ENCODE results near the gene ZNF184. TPM values are rescaled to one million over a fixed set of nuclear protein-coding genes. Genes with fewer than 3 reads are reported as not detected.
A peak's percentile ranks its signal among the peaks of the same experiment; 100 is the strongest.

ZNF184 gene
- total RNA-seq, 1 experiment from 2014 or later, result 7.1 TPM

- ATAC-seq (peak; percentile 62), DNase-seq (ENCODE audit: low spot score) (peak; percentile 77)
- Mint-ChIP-seq H3K27ac (no peak overlapping the region), H3K36me3 (no peaks in the 10 kb centered on the region), H3K4me1 (peaks cover 14% of the 10 kb centered on the region), H3K27me3 (ENCODE audit: low read depth) (peaks cover 3% of the 10 kb centered on the region; the same call in 1 of the 2 replicates), H3K4me3 (no peak overlapping the region), H3K9me3 (no peaks in the 10 kb centered on the region)
- POLR2A ChIA-PET, result interaction anchor here (0.8 to 1.1 kb wide), 4 partner anchors 16 to 340 kb away, joined by 3 to 4 read pairs (median 4); no protein-coding TSS in a partner anchor
- CTCF ChIA-PET, result interaction anchor here (0.7 to 1.2 kb wide), 6 partner anchors 20 to 293 kb away, joined by 3 to 4 read pairs (median 3); partner anchors contain the start of gene POM121L2
- TF ChIP-seq, protein P1, sequence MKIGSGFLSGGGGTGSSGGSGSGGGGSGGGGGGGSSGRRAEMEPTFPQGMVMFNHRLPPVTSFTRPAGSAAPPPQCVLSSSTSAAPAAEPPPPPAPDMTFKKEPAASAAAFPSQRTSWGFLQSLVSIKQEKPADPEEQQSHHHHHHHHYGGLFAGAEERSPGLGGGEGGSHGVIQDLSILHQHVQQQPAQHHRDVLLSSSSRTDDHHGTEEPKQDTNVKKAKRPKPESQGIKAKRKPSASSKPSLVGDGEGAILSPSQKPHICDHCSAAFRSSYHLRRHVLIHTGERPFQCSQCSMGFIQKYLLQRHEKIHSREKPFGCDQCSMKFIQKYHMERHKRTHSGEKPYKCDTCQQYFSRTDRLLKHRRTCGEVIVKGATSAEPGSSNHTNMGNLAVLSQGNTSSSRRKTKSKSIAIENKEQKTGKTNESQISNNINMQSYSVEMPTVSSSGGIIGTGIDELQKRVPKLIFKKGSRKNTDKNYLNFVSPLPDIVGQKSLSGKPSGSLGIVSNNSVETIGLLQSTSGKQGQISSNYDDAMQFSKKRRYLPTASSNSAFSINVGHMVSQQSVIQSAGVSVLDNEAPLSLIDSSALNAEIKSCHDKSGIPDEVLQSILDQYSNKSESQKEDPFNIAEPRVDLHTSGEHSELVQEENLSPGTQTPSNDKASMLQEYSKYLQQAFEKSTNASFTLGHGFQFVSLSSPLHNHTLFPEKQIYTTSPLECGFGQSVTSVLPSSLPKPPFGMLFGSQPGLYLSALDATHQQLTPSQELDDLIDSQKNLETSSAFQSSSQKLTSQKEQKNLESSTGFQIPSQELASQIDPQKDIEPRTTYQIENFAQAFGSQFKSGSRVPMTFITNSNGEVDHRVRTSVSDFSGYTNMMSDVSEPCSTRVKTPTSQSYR (CRISPR knock-in tag; IDR thresholded peaks at IDR 0.05), result no peak
- TF ChIP-seq HMGXB4 (CRISPR knock-in tag; IDR thresholded peaks at IDR 0.05) (peak; percentile 38), MYBL2 (CRISPR knock-in tag; IDR thresholded peaks at IDR 0.05) (0 out of 2 replicates have a peak, but pooled peaks have one; percentile 37), ZNF532 (CRISPR knock-in tag; IDR thresholded peaks at IDR 0.05; ENCODE audit: borderline replicate concordance) (no peak), SP1 (CRISPR knock-in tag; conservative IDR thresholded peaks at IDR 0.05) (peak; percentile 20; the same call in 1 of the 2 replicates), GABPB1 (CRISPR knock-in tag; IDR thresholded peaks at IDR 0.05) (0 out of 2 replicates have a peak, but pooled peaks have one; percentile 54)
- TF ChIP-seq, protein P2, sequence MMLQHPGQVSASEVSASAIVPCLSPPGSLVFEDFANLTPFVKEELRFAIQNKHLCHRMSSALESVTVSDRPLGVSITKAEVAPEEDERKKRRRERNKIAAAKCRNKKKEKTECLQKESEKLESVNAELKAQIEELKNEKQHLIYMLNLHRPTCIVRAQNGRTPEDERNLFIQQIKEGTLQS (CRISPR knock-in tag; conservative IDR thresholded peaks at IDR 0.05), result no peak
- TF ChIP-seq, protein P3, sequence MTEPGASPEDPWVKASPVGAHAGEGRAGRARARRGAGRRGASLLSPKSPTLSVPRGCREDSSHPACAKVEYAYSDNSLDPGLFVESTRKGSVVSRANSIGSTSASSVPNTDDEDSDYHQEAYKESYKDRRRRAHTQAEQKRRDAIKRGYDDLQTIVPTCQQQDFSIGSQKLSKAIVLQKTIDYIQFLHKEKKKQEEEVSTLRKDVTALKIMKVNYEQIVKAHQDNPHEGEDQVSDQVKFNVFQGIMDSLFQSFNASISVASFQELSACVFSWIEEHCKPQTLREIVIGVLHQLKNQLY (CRISPR knock-in tag; IDR thresholded peaks at IDR 0.05), result no peak
Measured at GRCh38 chr6:27479319-27480182, 6.6 kb upstream of the ZNF184 start.

DNA sequence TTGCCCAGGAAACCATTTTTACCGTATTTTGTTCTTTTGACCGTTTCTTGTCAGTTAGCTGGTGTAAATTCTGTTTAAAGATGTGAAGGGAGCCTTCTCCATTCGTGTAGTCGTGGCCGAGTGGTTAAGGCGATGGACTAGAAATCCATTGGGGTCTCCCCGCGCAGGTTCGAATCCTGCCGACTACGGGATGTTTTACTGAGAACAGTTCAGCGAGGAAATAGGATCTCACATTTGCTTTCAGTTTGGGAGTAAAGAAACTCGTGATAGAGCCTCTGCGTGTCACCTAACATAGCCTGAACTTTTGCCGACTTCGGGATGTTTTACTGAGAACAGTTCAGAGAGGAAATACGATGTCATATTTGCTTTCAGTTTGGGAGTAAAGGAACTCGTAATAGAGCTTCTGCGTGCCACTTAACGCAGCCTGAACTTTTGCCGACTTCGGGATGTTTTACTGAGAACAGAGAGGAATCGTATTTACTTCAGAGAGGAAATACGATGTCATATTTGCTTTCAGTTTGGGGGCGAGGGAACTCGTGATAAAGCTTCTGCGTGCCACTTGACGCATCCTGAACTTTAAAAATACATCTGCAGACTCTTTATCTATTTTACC lies 5.9 kb upstream of the ZNF184 start:
- peak; percentile 93 for DNase-seq (ENCODE audit: low spot score)
- TF ChIP-seq IRF2 (CRISPR knock-in tag; IDR thresholded peaks at IDR 0.05; ENCODE audit: borderline replicate concordance, low read depth), result no peak
- no peak for TF ChIP-seq PRDM15 (CRISPR knock-in tag; IDR thresholded peaks at IDR 0.05)
- no peak for TF ChIP-seq STAT6 (CRISPR knock-in tag; conservative IDR thresholded peaks at IDR 0.05; ENCODE audit: low read depth)
- TF ChIP-seq MXD4 (CRISPR knock-in tag; IDR thresholded peaks at IDR 0.05; ENCODE audit: borderline replicate concordance), result no peak
- TF ChIP-seq SP1 (CRISPR knock-in tag; conservative IDR thresholded peaks at IDR 0.05), result 0 out of 2 replicates have a peak, but pooled peaks have one; percentile 43
- TF ChIP-seq ETV6 (CRISPR knock-in tag; IDR thresholded peaks at IDR 0.05), result peak; percentile 66; the same call in 1 of the 2 replicates

More for the DNA sequence above, 5.9 kb upstream of the ZNF184 start:
- Mint-ChIP-seq H3K4me3 (no peak overlapping the region), H3K27me3 (ENCODE audit: low read depth) (peaks cover 3% of the 10 kb centered on the region; the same call in 1 of the 2 replicates), H3K27ac (no peak overlapping the region), H3K9me3 (no peaks in the 10 kb centered on the region), H3K4me1 (peaks cover 19% of the 10 kb centered on the region), H3K36me3 (no peaks in the 10 kb centered on the region)
- ChIA-PET CTCF (interaction anchor here (1.0 to 1.2 kb wide), 5 partner anchors 74 to 293 kb away, joined by 3 to 4 read pairs (median 3); partner anchors contain the start of gene POM121L2), POLR2A (interaction anchor here (1.0 to 1.1 kb wide), 3 partner anchors 17 to 339 kb away, joined by 3 to 4 read pairs (median 4); no protein-coding TSS in a partner anchor)
- peak; percentile 80 for ATAC-seq
